ENCODE results near the gene NPSR1.

Gene NPSR1

DNA sequence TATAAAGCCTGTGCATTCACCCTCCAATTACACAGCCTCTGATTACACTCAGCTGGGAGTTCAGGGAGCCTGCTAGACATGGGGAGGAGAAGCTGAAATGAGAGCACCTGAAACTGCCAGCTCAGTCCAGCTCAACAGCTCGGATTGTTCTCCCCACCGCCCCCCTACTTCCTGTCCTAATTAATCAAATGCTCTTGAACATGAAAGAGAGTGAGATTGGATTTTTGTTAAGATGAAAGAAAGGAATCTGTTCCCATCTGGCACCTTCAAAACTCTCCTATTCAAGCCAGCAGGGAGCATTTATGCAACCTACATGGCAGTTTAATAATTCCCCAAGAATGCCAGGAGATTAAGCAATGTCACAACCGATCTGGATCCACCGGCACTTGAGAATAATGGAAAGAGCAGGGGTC lies 98.0 kb downstream of the NPSR1 start:
- Mint-ChIP-seq H3K27me3 (ENCODE audit: low read depth) (no peaks in the 10 kb centered on the region), H3K27ac (peak overlapping the region; percentile 39 to 94 (median 69)), H3K9me3 (no peaks in the 10 kb centered on the region), H3K4me1 (no peaks in the 10 kb centered on the region), H3K36me3 (ENCODE audit: low read depth) (no peaks in the 10 kb centered on the region), H3K4me3 (peak overlapping the region in 1 of 3 experiments; percentile 25)
- TF ChIP-seq, protein P1, sequence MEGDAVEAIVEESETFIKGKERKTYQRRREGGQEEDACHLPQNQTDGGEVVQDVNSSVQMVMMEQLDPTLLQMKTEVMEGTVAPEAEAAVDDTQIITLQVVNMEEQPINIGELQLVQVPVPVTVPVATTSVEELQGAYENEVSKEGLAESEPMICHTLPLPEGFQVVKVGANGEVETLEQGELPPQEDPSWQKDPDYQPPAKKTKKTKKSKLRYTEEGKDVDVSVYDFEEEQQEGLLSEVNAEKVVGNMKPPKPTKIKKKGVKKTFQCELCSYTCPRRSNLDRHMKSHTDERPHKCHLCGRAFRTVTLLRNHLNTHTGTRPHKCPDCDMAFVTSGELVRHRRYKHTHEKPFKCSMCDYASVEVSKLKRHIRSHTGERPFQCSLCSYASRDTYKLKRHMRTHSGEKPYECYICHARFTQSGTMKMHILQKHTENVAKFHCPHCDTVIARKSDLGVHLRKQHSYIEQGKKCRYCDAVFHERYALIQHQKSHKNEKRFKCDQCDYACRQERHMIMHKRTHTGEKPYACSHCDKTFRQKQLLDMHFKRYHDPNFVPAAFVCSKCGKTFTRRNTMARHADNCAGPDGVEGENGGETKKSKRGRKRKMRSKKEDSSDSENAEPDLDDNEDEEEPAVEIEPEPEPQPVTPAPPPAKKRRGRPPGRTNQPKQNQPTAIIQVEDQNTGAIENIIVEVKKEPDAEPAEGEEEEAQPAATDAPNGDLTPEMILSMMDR (IDR thresholded peaks at IDR 0.05; ENCODE audit: unreplicated experiment in 3 of 3) = no peak

DNA sequence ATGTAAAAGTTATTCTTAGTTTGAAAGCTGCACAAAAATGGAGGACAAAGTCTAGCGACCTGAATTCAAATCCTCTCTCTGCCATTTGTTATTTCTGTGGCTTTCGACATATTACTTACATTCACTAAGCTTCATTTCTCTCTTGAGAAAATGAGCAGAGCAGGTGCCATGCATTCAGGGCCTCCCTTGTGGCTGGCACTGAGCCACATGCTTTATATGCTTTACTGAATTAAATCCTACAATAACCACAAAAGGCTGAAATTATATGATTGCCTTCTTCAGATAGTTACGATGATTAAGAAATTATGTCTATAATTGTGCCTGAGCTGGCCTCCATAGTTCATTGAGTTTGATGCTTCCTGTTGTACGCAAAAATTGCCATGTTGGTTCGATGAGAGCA lies 98.7 kb downstream of the NPSR1 start:
- Mint-ChIP-seq H3K4me1 (no peaks in the 10 kb centered on the region), H3K36me3 (ENCODE audit: low read depth) (no peaks in the 10 kb centered on the region)

DNA sequence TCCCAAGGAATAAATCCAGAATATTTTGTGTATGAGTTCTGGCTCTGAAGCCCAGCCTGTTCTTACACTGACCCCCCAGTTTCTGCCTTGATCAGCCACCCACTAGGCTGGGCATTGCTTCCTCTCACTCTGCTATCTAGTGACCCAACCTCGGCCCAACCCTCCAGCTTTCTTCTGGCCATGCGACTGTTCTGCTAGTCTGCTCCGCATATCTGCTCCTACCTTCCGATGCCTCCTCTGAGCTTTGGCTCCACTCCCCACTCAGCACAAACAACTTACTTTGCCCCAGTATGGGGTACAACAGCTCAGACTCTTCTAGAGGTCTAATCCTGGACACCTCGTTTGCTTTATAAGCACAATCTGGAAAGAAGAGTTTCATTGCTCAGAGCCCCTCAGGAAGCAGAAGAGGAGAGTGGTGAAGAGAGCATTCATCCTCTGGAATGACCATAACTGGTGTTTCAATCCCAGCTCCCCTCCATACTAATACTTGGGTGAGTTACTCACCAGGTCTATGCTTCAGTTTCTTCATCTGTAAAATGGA lies 99.6 kb downstream of the NPSR1 start:
- H3K36me3 Mint-ChIP-seq (ENCODE audit: low read depth) = no peaks in the 10 kb centered on the region
- H3K27ac Mint-ChIP-seq = peak overlapping the region in 2 of 3 experiments; percentile 15 to 92
- H3K4me1 Mint-ChIP-seq = no peaks in the 10 kb centered on the region
- no peaks in the 10 kb centered on the region for H3K9me3 Mint-ChIP-seq
- no peaks in the 10 kb centered on the region for H3K27me3 Mint-ChIP-seq (ENCODE audit: low read depth)
- peak overlapping the region in 1 of 3 experiments; percentile 33 for H3K4me3 Mint-ChIP-seq
- TF ChIP-seq, protein P1 (IDR thresholded peaks at IDR 0.05; ENCODE audit: unreplicated experiment in 3 of 3) = no peak

More for the DNA sequence above, 98.7 kb downstream of the NPSR1 start:
- Mint-ChIP-seq H3K27ac (no peak overlapping the region), H3K27me3 (ENCODE audit: low read depth) (no peaks in the 10 kb centered on the region), H3K4me3 (no peak overlapping the region), H3K9me3 (no peaks in the 10 kb centered on the region)
- TF ChIP-seq, protein P1 (IDR thresholded peaks at IDR 0.05; ENCODE audit: unreplicated experiment in 3 of 3) = no peak

DNA sequence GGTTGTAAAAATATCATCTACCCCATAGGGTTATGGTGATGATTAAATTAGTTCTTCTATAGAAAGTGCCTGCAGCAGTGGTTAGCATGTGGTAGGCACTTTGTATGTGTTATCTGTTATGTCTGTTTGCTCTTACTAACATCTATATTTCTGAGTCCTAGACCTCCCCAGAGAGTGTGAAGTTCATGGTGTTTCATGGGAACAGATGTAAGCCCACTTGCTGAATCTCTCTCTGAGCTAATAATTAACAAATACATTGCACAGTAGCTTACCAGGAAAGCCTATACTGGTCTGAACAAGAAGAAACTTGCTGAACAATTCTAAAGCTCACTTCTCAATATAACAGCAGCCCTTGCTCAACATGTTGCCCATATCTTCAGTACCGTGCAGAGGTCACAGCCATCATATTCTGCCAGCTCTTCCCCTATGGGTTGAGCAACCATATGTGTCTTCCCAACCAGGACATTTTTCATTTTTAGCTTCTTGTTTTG lies 100.1 kb downstream of the NPSR1 start:
- TF ChIP-seq, protein P1 (IDR thresholded peaks at IDR 0.05; ENCODE audit: unreplicated experiment in 3 of 3) = no peak
- Mint-ChIP-seq H3K36me3 (ENCODE audit: low read depth) (no peaks in the 10 kb centered on the region), H3K4me3 (peak overlapping the region in 1 of 3 experiments; percentile 33), H3K27me3 (ENCODE audit: low read depth) (no peaks in the 10 kb centered on the region), H3K9me3 (no peaks in the 10 kb centered on the region), H3K4me1 (no peaks in the 10 kb centered on the region), H3K27ac (peak overlapping the region in 2 of 3 experiments; percentile 15 to 92)

DNA sequence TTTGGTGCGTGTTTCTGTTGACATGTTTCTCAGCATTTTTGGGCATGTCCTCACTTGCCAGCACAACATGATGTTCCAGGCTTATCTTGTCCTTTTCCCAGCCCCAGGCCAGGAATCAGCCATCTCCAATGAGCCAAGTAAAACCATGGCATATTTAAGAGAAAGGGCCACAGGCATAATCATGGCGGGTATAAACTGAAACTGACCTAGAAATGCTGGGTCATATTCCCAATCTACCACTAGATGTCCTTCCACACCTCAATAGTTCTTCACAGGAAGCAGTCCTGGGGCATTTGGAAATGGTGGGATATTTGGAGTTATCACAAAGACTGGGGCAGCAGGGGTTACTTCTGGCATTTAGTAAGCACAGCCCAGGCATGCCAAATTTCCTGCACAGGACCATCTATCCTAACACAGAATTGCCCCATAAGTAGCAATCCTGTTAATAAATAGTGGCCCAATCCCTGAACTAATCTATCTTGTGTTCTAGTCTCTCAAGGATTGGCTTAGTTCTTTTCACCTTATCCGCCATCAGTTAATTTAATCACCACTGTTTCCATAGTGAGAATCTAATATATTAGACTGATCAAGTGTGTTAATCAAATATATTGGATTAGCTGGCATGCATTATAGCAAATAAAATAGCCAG lies 101.6 kb downstream of the NPSR1 start:
- H3K9me3 Mint-ChIP-seq = no peaks in the 10 kb centered on the region
- no peak overlapping the region for H3K4me3 Mint-ChIP-seq
- H3K36me3 Mint-ChIP-seq (ENCODE audit: low read depth) = no peaks in the 10 kb centered on the region
- no peaks in the 10 kb centered on the region for H3K27me3 Mint-ChIP-seq (ENCODE audit: low read depth)
- TF ChIP-seq, protein P1 (IDR thresholded peaks at IDR 0.05; ENCODE audit: unreplicated experiment in 3 of 3) = peak; percentile 34 to 54 (median 42)
- H3K27ac Mint-ChIP-seq = peak overlapping the region in 1 of 3 experiments; percentile 75
- no peaks in the 10 kb centered on the region for H3K4me1 Mint-ChIP-seq

Measured in nephron (organoid).